A204.1 (cell line): ENCODE measurements around the gene F3.
"Not testable (repeated sequence)": the region's sequence is repeated elsewhere in the genome, so short reads cannot be mapped to it uniquely, and the experiment has no call there.

Source experiments
- FAIRE-seq: peaks from 2 replicates; lab custom pipeline; 2012; peaks lifted over from hg19 to GRCh38; lab: Jason Lieb, UNC

F3 gene

DNA sequence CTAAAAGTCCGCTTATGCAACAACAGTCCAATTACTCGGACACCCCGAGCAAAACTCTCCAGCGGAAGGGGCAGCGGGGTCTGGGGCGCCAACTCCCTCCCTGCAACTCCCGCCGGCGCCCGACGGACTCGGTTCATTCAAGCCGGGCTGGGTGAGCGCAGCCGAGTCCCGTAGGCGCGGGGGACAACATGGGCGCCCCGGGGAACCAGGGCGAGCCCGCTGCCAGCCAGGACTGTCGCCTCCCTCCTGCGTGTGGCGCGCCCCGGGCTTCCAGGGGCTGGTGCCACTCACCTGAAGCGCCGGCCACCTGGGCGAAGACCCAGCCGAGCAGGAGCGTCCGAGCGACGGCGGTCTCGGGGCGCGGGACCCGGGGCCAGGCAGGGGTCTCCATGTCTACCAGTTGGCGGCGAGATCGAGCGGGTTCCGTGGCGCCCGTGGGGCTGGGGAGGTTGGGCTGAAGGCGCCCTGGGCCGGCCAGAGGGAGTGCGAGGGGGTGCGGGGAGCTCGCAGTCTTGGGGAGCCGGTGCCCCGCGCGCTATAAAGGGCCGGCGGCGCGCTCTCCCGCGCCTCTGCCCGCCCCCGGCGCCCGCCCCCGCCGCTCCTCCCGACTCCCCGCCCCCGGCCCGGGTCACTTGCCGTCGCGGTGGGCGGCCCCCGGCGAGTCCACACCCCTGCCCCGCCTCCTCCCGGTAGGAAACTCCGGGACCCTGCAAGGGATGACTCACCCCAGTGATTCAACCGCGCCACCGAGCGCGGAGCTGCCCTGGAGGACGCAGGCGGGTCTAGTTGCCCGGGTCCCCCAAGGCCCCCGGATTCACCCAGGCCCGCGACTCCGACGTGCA is at the start of gene F3:
Gene F3, minus strand, starts transcription at position 514 of the 842 bp plus-strand sequence. Its CDS starts 123 bp downstream, at position 391.
- no peak for FAIRE-seq

DNA sequence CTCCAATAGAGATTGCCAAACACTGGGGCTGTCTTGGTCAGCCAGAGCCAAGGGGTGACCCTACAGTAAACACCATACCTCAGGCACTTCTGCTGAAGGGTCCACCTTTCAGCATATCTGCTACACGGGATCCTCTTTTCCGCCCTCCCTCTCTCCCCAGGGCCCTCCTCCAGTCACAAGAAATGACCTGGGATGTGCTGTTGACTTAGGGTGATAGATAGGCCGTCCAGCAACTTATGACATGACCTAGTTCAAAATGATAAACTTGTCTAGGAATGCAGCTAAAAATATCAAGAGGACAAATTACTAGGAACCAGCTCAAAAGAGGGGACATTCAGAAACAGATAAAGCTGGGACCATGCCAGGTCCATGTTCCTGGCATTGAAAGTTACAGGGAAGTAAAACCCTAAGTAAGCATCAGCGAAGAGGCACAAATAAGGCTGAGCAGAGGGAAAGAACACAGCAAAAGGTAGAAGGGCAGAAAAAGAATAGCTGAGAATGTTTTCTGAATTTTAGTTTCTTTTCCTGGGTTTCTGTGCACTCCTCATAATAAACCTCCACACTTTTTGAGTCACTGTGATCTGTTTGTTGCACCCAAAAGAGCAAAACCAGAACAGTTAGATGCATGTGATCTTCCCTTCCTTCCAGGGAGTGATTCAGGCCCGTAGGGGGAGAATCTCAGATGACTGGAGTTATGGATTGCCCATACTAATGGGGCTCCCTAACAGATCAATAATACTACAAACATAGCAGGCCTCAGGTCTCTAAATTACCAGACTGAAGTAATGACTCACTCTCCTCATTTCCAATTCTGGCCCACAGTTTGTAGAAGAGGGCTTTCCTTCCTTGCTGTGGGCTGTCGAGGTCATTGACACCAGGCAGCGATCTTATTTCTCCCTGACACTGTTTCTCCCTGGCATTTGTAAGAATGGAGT is 48.9 kb upstream of the F3 start:
- no peak for FAIRE-seq

DNA sequence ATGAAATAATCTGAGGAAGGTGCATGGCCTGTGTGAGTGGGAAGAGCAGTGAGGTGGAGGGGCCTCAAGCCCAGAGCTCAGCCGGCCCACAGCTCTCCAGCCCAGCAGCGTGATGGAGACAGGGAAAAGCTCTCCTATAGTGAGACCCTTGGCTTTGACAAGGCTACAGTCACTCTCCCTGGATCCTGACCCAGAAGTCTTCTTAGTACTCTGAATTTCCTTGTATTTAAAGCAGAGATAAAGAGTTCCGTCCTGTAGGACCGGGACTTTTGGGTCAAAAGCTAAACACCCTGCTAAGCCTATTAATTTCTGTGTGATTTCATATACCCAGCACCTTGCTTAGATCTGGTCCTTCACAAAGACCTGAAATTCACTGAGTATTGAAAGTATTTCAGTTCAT is 48.2 kb upstream of the F3 start:
- FAIRE-seq, result no peak

DNA sequence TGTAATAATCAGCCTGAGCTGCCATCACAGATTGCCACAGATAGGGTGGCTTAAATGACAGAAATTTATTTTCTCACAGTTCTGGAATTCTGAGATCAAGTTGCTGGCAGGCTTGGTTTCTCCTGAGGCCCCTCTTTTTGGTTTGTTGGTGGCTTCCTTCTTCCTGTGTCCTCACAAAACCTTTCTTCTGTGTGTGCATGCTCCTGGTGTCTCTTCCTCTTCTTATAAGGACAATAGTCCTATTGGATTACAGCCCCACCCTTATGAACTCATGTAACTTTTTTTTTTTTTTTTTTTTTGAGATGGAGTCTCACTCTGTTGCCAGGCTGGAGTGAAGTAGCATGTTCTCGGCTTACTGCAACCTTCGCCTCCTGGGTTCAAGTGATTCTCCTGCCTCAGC is 41.0 kb upstream of the F3 start:
- no peak for FAIRE-seq

DNA sequence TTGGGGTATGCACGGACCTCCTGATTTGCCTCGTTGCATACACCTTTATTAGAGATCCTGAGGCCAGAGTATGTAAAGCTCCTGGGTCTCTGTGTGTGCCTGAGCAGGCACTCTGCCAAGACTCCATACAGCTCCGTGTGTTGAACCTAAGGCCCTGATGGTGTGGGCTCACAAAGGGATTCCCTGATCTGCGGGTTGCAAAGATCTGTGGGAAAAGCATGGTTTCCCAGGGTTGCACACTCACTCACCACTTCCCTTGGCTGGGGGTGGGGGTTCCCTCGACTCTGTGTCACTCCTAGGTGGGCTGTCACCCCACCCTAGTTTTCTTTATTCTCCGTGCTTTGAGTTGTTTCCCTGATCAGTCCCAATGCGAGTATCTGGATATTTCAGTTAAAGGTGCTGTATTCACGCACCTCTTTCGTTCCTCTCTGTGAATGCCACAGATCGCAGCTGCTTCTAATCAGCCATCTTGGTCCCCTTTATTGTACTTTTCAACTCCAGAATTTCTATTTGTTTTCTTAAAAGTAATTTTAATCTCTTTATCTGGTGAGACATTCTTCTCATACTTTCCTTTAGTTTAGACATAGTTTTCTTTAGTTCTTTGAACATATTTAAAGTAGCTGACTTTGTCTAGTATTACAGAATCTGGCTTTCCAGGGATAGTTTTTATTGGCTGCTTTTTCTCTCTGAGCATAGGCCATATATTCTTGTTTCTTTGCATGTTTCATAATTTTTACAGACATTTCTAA is 39.0 kb upstream of the F3 start:
- no peak for FAIRE-seq

DNA sequence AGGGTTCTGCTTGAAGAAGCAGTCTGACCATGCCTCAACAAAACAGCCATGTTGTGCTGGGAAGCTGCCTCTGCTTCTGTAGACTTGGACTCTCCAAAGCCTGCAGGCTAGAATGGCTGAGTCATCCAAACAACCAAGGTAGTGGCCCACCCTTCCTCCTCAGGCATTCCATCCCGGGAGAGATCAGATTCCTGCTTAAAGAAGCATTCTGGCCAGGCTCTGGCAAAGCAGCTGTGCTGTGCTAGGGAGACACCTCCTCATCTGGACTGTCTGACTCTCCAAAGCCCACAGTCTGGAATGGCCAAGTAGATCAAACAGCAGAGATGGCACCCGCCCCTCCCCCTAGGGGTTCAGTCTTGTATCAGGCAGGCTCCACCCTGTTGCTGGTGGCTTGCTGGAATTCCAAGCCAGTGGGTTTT is 38.3 kb upstream of the F3 start:
- no peak for FAIRE-seq

- FAIRE-seq, result no peak
Measured at GRCh38 chr1:94578856-94579255, 37.3 kb upstream of the F3 start.

DNA sequence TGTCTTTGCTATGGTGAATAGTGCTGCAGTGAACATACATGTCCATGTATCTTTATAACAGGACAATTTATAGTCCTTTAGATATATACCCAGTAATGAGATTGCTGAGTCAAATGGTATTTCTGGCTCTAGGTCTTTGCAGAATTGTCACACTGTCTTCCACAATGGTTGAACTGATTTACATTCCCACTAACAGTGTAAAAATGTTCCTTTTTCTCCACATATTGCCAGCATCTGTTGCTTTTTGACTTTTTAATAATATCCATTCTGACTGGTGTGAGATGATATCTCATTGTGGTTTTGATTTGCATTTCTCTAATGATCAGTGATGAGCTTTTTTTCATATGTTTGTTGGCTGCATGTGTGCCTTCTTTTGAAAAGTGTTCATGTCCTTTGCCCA is 32.4 kb upstream of the F3 start:
- not testable (repeated sequence) for FAIRE-seq

GRCh38 chr1:94572780-94573179 is 31.2 kb upstream of the F3 start:
- FAIRE-seq, result no peak

DNA sequence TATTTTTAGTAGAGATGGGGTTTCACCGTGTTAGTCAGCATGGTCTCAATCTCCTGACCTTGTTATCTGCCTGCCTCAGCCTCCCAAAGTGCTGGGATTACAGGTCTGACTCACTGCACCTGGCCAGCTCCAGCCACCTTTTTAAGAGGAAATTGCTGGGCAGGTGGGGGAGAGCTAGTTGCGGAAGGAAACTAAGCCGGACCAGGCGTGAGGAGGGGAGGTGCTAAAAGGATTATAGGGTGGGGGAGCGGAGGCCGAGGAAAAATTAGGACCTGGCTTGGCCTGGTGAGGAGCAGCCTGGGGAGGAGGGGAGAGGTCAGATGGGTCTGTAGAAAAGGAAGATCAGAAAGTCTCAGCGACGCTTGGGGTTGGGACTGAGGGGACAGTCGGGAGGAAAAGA is 29.4 kb upstream of the F3 start:
- FAIRE-seq, result not testable (repeated sequence)

DNA sequence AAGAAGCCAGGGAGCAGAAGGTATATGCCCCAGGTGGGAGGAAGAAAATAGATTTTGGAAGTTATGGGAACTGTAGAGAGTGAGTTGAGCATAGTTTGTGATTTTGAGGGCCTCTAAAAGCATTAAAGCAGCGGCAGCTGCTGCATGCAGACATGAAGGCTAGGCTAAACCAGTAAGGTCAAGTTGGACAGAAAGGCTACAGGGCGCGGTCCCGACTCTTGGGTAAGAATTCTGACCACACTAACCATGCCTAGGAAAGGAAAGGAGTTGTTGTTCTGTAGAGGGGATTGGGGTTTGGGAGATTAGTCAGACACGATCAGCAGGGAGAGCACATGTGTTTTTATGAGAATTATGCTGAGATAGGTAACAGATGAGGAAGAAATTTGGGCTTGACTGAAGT is 27.2 kb upstream of the F3 start:
- FAIRE-seq, result not testable (repeated sequence)

DNA sequence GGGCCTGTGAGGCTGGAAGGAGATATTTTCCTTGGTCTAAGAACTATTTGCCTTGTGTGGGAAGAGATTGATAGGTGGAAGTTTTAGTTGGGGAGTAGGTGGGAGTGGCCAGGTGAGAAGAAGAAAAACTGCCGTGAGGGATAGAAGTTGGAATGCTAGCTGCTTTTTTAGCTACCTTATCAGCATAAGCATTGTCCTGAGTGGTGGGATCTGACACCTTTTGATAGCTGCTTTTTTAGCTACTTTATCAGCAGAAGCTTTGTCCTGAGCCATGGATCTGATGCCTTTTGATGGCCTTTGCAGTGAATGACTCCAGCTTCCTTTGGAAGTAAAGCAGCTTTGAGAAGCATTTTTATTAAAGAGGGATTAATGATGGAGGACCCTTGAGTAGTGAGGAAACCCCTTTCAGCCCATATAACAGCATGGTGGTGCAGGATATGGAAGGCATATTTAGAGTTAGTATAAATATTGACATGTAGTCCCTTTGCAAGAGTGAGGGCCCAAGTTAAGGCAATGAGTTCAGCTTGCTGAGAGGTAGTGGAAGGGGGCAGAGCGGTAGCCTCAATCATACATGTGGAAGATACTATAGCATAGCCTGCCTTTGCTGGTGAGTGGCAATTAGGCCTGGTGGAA is 26.5 kb upstream of the F3 start:
- FAIRE-seq, result not testable (repeated sequence)

DNA sequence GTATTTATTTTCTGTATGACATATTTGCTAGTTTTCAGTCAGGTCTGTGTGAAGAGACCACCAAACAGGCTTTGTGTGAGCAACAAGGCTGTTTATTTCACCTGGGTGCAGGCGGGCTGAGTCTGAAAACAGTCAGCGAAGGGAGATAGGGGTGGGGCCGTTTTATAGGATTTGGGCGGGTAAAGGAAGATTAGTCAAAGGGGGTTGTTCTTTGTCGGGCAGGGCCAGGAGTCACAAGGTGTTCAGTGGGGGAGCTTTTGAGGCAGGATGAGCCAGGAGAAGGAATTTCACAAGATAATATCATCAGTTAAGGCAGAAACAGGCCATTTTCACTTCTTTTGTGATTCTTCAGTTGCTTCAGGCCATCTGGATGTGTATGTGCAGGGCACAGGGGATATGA is 24.9 kb upstream of the F3 start:
- FAIRE-seq, result not testable (repeated sequence)

GRCh38 chr1:94565901-94566300 is 24.3 kb upstream of the F3 start:
- no peak for FAIRE-seq

DNA sequence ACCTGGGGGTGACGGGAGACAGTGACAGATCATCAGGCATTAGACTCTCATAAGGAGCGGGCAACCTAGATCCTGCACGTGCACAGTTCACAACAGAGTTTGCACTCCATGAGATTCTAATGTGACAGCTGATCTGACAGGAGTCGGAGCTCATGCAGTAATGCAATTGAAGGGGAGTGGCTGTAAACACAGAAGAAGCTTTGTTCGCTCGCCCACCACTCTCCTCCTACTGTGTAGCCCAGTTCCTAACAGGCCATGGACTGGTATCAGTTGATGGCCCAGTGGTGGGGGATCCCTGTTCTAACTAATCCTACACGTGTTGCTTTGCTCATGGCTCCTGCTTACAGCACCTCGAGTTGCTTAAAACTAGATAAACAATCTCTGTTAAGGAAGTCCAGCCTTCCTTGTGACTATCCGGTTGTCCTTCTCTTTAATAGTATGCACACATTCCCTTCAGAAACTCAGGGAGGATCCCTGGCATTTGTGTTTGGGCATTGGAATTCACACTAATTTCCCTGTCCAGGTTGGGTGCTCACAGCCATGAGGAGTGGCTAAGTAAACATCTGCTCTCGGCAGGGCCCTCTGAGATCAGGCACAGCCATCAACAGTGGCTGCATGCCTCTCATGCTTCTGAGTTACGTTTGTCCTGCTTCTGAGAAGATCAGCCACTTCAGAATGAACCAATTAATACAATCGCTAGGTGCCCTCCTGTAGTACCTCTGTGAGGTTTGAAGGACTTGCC is 21.1 kb upstream of the F3 start:
- FAIRE-seq, result no peak

DNA sequence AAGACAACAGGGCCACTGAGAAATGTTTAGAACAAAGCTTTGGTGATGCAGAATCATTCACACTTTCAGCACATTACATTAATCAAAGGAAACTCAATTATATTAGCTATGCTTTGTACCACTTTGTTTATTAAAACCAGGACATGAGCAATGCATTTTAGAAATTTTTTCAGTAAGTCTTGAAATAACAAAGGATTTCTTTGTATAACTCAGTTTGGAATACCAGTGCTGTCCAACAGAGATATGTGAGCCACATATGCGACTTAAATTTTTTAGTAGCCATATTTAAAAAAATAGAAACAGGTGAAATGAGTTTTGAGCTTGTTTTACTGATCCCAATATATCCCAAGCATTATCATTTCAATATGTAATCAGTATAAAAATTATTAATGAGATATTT is 18.8 kb upstream of the F3 start:
- FAIRE-seq, result no peak

DNA sequence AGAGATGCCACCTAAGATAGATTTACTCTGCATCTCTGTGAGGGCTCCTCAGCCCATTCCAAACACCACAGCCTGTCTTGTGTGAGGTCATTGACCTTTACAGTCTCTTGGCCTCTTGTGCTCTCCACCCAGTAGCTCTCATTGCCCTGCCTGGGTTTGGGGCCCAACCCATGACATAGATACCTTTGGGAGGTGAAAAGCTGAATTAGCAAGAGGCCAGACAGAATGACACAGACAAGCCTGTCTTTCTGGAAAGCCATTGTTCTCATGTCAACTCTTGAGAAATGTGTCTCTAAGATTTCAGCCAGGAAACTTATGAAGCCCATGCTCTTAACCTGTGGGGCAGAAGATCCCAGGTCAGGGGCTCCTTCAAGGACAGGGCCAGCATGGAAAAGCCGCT is 18.4 kb upstream of the F3 start:
- FAIRE-seq, result no peak

- FAIRE-seq, result no peak
Measured at GRCh38 chr1:94555091-94555490, 13.5 kb upstream of the F3 start.

GRCh38 chr1:94554580-94554979 is 13.0 kb upstream of the F3 start:
- no peak for FAIRE-seq

DNA sequence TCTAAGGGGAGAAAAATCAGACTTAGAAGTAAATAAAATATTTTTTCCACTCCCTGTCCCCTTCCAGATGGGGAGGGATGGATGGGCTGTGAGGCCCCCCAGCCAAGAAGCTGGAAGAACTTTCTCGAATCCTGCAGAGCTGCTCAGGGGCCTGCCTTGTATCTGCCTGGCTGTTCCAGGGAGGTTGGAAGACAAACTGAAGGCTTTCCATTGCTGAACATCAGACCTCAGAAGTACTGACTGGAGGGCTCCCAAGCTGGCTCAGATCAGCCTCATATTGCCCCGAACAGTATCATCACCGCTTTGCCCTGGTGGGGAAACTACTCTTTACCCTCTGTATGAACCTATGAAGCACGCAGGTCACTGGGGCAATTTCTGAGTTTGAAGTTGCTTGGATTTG is 12.4 kb upstream of the F3 start:
- no peak for FAIRE-seq

DNA sequence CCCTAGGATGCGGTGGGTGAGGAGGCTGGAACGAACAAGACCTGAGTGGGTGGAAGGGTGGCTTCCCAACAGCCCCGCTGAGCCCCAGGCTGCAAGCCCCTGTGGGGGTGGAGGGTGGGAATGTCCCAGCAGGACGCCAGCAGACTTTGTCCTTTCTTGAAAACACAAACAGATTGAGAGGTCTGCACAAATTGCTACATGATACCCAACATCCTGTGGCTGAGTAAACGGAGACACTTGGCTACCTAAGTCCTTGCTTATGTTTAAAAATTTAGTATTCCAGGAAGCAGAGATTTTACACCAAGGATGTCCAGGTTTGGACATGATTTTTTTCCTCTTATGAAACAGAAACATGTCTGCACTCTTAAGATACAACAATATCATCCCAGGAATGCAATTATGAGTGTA is 11.8 kb upstream of the F3 start:
- FAIRE-seq, result no peak
